ENCODE data around the gene RNU1-3.
"Not testable (repeated sequence)": the region's sequence is repeated elsewhere in the genome, so short reads cannot be mapped to it uniquely, and the experiment has no call there.

DNA sequence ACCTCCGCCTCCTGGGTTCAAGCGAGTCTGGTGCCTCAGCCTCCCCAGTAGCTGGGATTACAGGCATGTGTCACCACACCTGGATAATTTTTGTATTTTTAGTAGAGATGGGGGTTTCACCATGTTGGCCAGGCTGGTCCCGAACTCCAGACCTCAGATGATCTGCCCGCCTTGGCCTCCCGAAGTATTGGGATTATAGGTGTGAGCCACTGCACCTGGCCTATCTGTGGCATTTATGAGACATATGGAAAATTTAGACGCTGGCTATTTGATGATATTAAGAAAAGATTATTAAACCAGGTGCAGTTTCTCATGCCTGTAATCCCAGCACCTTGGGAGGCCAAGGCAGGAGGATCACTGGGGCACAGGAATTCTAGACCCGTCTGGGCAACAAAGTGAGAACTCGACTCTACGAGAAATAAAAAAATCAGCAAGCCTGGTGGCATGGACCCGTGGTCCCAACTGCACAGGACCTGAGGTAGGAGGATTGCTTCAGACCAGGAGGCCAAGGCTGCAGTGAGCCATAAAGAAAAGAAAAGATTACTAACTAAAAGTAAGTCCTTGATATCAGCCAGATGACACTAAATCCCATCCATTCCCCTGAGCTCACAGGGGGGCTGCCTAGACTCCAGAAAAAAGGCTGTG, 30.1 kb downstream of the RNU1-3 start:
- TF ChIP-seq, protein P1, sequence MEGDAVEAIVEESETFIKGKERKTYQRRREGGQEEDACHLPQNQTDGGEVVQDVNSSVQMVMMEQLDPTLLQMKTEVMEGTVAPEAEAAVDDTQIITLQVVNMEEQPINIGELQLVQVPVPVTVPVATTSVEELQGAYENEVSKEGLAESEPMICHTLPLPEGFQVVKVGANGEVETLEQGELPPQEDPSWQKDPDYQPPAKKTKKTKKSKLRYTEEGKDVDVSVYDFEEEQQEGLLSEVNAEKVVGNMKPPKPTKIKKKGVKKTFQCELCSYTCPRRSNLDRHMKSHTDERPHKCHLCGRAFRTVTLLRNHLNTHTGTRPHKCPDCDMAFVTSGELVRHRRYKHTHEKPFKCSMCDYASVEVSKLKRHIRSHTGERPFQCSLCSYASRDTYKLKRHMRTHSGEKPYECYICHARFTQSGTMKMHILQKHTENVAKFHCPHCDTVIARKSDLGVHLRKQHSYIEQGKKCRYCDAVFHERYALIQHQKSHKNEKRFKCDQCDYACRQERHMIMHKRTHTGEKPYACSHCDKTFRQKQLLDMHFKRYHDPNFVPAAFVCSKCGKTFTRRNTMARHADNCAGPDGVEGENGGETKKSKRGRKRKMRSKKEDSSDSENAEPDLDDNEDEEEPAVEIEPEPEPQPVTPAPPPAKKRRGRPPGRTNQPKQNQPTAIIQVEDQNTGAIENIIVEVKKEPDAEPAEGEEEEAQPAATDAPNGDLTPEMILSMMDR (IDR thresholded peaks at IDR 0.05) = not testable (repeated sequence)
- TF ChIP-seq EZH2 (IDR thresholded peaks at IDR 0.05; ENCODE audit: borderline replicate concordance, insufficient read depth, low read depth, low read length, poor library complexity, severe bottlenecking) = not testable (repeated sequence)
